H7 (cell line): ENCODE results near the gene FAXDC2. TPM values are rescaled to one million over a fixed set of nuclear protein-coding genes. Genes with fewer than 3 reads are reported as not detected.

Experiments used
- DNase-seq: peaks from one replicate; pipeline ENCODE4 v3.0.0; 2012
- H3K27me3 ChIP-seq: 2 replicates; pipeline ENCODE4 v1.6.0; 2011; ENCODE audit warnings: mild to moderate bottlenecking, low read length; ENCODE audit not compliant: control insufficient read depth, insufficient read depth
- H3K36me3 ChIP-seq: replicated peaks from 2 replicates; pipeline ENCODE4 v1.5.1; 2011; ENCODE audit warnings: low read length; ENCODE audit not compliant: control insufficient read depth, insufficient read depth
- H3K4me3 ChIP-seq: 2 replicates; pipeline ENCODE4 v1.5.1; 2011; ENCODE audit warnings: low read depth, mild to moderate bottlenecking, control low read depth, low read length, moderate library complexity; ENCODE audit not compliant: insufficient read depth
- total RNA-seq: library from RNA; depleted of rRNA; stranded (reverse); fragments of >200 nt; shearing (Covaris generic); gene quantifications from 2 replicates; pipeline ENCODE4 v1.2.3, GENCODE V29; 2014; rRNA removed

Gene FAXDC2
- total RNA-seq: 2.6 and 9.6 TPM in 2 replicates

GRCh38 chr5:154850255-154851062 lies at the start of gene FAXDC2:
Gene FAXDC2, minus strand, starts transcription at chr5:154850603. Its CDS starts 12,425 bp downstream, at chr5:154838178.
- Histone ChIP-seq H3K36me3 (no peaks in the 10 kb centered on the region), H3K27me3 (no peaks in the 10 kb centered on the region), H3K4me3 (peak within 1 kb of the TSS; percentile 25)
- DNase-seq: peak; percentile 83

- H3K27me3 ChIP-seq: no peaks in the 10 kb centered on the region
- peaks cover 42% of the 10 kb centered on the region for H3K36me3 ChIP-seq
- no peak for DNase-seq
- no peak overlapping the region for H3K4me3 ChIP-seq
Observed at GRCh38 chr5:154900066-154900465, 49.7 kb upstream of the FAXDC2 start.

GRCh38 chr5:154899151-154899816 lies 48.9 kb upstream of the FAXDC2 start:
- peaks cover 43% of the 10 kb centered on the region for H3K36me3 ChIP-seq
- H3K4me3 ChIP-seq: no peak overlapping the region
- no peak for DNase-seq
- no peaks in the 10 kb centered on the region for H3K27me3 ChIP-seq

- no peak overlapping the region for H3K4me3 ChIP-seq
- DNase-seq: no peak
- peaks cover 44% of the 10 kb centered on the region for H3K36me3 ChIP-seq
- H3K27me3 ChIP-seq: no peaks in the 10 kb centered on the region
Observed at GRCh38 chr5:154898210-154898609, 47.8 kb upstream of the FAXDC2 start.

GRCh38 chr5:154896562-154897165 lies 46.3 kb upstream of the FAXDC2 start:
- Histone ChIP-seq H3K4me3 (no peak overlapping the region), H3K27me3 (no peaks in the 10 kb centered on the region), H3K36me3 (peaks cover 43% of the 10 kb centered on the region)
- DNase-seq: no peak

GRCh38 chr5:154895606-154896561 lies 45.5 kb upstream of the FAXDC2 start:
- Histone ChIP-seq H3K36me3 (peaks cover 45% of the 10 kb centered on the region), H3K27me3 (no peaks in the 10 kb centered on the region), H3K4me3 (no peak overlapping the region)
- no peak for DNase-seq

GRCh38 chr5:154893381-154893780 lies 43.0 kb upstream of the FAXDC2 start:
- H3K4me3 ChIP-seq: no peak overlapping the region
- H3K27me3 ChIP-seq: no peaks in the 10 kb centered on the region
- H3K36me3 ChIP-seq: peaks cover 42% of the 10 kb centered on the region
- no peak for DNase-seq

GRCh38 chr5:154892369-154892771 lies 42.0 kb upstream of the FAXDC2 start:
- Histone ChIP-seq H3K27me3 (no peaks in the 10 kb centered on the region), H3K36me3 (peaks cover 44% of the 10 kb centered on the region), H3K4me3 (no peak overlapping the region)
- no peak for DNase-seq

- no peak for DNase-seq
- Histone ChIP-seq H3K4me3 (no peak overlapping the region), H3K27me3 (no peaks in the 10 kb centered on the region), H3K36me3 (peaks cover 12% of the 10 kb centered on the region)
Observed at GRCh38 chr5:154885439-154885838, 35.0 kb upstream of the FAXDC2 start.

GRCh38 chr5:154884424-154884823 lies 34.0 kb upstream of the FAXDC2 start:
- Histone ChIP-seq H3K4me3 (no peak overlapping the region), H3K27me3 (no peaks in the 10 kb centered on the region), H3K36me3 (peaks cover 9% of the 10 kb centered on the region)
- peak; percentile 23 for DNase-seq

GRCh38 chr5:154881986-154882385 lies 31.6 kb upstream of the FAXDC2 start:
- H3K4me3 ChIP-seq: no peak overlapping the region
- no peaks in the 10 kb centered on the region for H3K36me3 ChIP-seq
- H3K27me3 ChIP-seq: no peaks in the 10 kb centered on the region
- DNase-seq: no peak

GRCh38 chr5:154878642-154879335 lies 28.4 kb upstream of the FAXDC2 start:
- Histone ChIP-seq H3K36me3 (peaks cover 4% of the 10 kb centered on the region), H3K27me3 (no peaks in the 10 kb centered on the region), H3K4me3 (peak overlapping the region; percentile 6; the same call in 1 of the 2 replicates)
- no peak for DNase-seq

GRCh38 chr5:154873791-154874331 lies 23.5 kb upstream of the FAXDC2 start:
- peaks cover 20% of the 10 kb centered on the region for H3K36me3 ChIP-seq
- H3K27me3 ChIP-seq: no peaks in the 10 kb centered on the region
- H3K4me3 ChIP-seq: no peak overlapping the region
- no peak for DNase-seq
